Body of pancreas (tissue), 4 donors: ENCODE measurements around the gene ANKRD28.

Experiments
- CTCF ChIP-seq, 7 experiments: fragments of 450-650 bp in 4 of 7; fragments of 200-600 bp in 3 of 7; sonication (generic) in 3 of 7; IDR thresholded peaks; one replicate each; pipeline ENCODE4 v1.5.1; 2016 to 2019; ENCODE audit warnings: antibody characterized with exemption in 7 of 7
- POLR2A ChIP-seq, 3 donors: fragments of 450-650 bp; IDR thresholded peaks; one replicate each; pipeline ENCODE4 v1.6.1; 2016; ENCODE audit warnings: antibody characterized with exemption in 3 of 3, mild to moderate bottlenecking in 2 of 3

- TF ChIP-seq CTCF (IDR thresholded peaks at IDR 0.05) (no peak), POLR2A (IDR thresholded peaks at IDR 0.05) (no peak)
These were observed 14.3 kb downstream of the ANKRD28 start for GRCh38 chr3:15783361-15783969.
